H1 (cell line): ENCODE measurements around the gene TUBE1. TPM values are rescaled to one million over a fixed set of nuclear protein-coding genes. Genes with fewer than 3 reads are reported as not detected.

Source experiments
- EGR1 ChIP-seq: IDR thresholded peaks from 2 replicates; pipeline ENCODE4 v1.6.1; 2011; ENCODE audit warnings: low read depth, low read length, borderline replicate concordance
- FOSL1 ChIP-seq: IDR thresholded peaks from 2 replicates; pipeline ENCODE4 v1.6.1; 2011; ENCODE audit warnings: mild to moderate bottlenecking, low read depth, low read length, moderate library complexity; ENCODE audit not compliant: insufficient read depth
- GTF2F1 ChIP-seq: IDR thresholded peaks from 2 replicates; pipeline ENCODE4 v1.6.1; 2012; ENCODE audit warnings: low read depth, low read length, improper control_type of control experiment, borderline replicate concordance
- POLR2AphosphoS5 ChIP-seq: IDR thresholded peaks from 2 replicates; pipeline ENCODE4 v1.6.1; 2011; ENCODE audit warnings: low read depth, low read length
- TAF7 ChIP-seq: optimal IDR thresholded peaks from 2 replicates; pipeline ENCODE3; 2011; ENCODE audit warnings: low read depth, mild to moderate bottlenecking, inconsistent platforms, low read length, moderate library complexity, borderline replicate concordance
- ZNF274 ChIP-seq: IDR thresholded peaks from 2 replicates; pipeline ENCODE4 v1.7.0; 2012; ENCODE audit warnings: low read length, borderline replicate concordance; ENCODE audit errors: extremely low read depth
- polyA plus RNA-seq, 7 experiments: library from polyadenylated mRNA; depleted of rRNA in 3 of 7; stranded (reverse) in 5 of 7; unstranded in 2 of 7; fragments of >200 nt in 5 of 7; fragments of 200-250 nt in 2 of 7; gene quantifications; 1 replicate in 5 of 7; 2 replicates in 1 of 7; 4 replicates in 1 of 7; pipeline versions ENCODE4 v1.2.1 to v1.2.3, GENCODE V29; 2011 to 2013; ENCODE audit warnings: missing spikeins in 2 of 7, mixed read lengths in 2 of 7
- total RNA-seq: library from RNA; stranded (reverse); fragmentation: NEBNext Ultra II Directional; extraction: Animal tissue kit (Norgen Biotek cat#: 25700); gene quantifications from 2 replicates; pipeline ENCODE4 v1.2.1, GENCODE V29; 2021

The TUBE1 gene
- total and polyA plus RNA-seq, 2 of the 8 experiments (the other 6 are each of a cell fraction or from before 2014, with no cell fraction given), result 8.0 to 15.9 TPM

DNA sequence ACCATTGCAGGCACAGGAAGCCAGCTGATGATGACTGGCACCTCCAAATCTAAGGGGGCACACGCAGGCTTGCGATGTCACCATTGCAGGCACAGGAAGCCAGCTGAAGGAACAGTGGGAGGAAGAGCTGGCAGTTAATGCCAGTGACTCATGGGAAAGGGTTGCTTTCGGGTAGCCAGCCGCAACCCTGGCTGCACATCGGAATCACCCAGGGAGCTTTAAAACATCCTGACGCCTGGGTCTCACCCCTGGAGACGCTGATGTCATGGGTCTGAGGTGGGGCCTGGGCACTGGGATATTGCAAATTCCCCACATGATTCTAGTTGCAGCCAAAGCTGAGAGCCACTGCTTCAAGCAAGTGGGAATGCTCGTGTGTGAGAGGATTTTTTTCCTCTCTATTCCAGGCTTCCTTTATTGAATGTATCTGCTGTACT lies 49.5 kb downstream of the TUBE1 start (continued):
- TF ChIP-seq ZNF274 (no peak), EGR1 (no peak), FOSL1 (no peak), TAF7 (no peak), POLR2AphosphoS5 (no peak), GTF2F1 (no peak)
- TF ChIP-seq, all 59 proteins: peak for 0
